Measurements from ENCODE around the gene ITPR2.

ITPR2 gene

GRCh38 chr12:26818636-26819035 is 14.4 kb downstream of the ITPR2 start:
- no peak for DNase-seq

DNA sequence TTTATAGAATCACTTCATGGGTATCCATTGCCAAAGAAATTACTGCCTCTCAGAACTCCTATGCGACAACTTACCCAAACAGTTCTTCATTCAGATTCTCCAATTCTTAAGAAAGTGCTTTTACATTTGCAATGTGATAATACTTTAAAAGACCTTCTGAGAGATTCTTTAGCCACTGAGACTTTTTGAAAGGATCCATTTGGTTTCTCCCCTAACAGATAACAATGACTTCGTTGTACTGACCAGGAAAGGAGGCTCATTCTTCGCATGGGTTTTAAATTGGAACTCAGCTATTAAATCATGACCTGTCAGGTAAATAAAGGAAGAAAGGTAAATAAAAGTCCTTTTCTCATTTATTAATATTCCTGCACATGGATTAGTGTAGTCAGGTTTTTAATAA is 14.8 kb downstream of the ITPR2 start:
- DNase-seq, result no peak

DNA sequence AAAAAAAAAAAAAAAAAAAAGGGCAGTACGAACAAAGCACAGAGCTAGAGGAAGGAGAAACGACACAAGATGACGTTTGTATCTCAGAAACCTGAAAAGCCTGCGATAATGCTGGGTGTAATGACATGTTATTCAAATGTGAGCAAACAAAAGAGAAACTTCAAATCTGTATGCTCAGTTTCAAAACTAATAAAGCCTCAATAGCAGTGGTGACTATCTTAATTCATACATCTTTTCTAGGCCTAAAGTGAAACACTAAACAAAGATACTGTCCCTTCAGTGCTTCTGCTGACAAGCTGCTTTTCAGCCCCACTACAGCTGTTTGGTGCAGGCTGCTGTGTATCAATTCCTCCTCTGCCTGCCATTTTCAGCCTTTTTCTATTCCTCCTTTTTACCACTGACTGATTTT is 15.8 kb downstream of the ITPR2 start:
- DNase-seq, result no peak

GRCh38 chr12:26813812-26814211 is 19.2 kb downstream of the ITPR2 start:
- no peak for DNase-seq

- DNase-seq, result peak in 1 of 2 experiments; percentile 29
These were observed 22.7 kb downstream of the ITPR2 start for GRCh38 chr12:26810330-26810729.

DNA sequence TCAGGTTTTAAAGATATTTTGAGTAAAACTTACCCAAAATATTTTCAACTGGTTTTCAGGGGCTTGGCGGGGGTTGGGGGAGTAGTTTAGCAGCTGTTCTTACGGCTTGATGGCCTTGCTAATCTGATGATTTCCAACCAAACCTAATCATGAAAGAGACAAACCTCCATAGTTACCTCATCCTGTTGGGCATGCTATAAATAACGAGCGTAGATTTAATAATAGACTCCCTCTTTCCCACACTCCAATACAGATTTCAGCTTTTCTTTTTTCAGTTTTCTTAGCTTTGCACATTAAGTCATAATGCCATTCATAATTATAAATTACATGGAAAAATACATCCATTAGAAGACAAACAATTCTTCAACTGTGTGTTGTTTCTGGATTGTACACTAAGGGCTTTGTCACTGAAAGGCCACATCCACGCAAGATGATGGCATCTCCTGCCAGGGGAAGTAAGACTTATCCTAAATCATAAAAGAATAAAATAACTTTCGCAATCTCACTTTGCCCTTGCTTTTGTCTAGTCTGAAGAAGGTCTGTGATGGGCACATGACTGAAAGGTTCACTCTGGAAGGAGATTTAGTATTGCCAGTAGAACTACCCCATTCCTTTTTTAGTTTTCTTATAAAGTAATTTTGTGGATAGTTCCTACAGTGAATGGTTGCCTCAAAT is 23.2 kb downstream of the ITPR2 start:
- DNase-seq, result no peak

GRCh38 chr12:26808766-26809476 is 24.1 kb downstream of the ITPR2 start:
- DNase-seq, result no peak

GRCh38 chr12:26807292-26807691 is 25.7 kb downstream of the ITPR2 start:
- no peak for DNase-seq

DNA sequence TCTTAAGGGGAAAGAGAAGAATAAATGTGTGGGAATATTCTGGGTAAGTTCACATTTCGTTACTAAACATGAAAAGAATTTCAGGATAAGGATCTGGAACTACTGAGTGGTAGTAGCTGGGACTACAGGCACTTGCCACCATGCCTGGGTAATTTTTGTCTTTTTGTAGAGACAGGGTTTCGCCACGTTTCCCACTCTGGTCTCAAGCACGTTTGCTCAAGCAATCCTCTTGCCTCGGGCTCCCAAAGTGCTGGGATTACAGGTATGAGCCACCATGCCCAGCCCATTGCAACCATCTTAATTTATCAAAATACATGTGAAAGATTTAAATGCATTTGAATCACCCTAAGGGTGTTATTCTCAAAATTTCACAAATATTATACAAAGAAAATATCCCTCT is 26.4 kb downstream of the ITPR2 start:
- no peak for DNase-seq

- DNase-seq, result no peak
These were observed 27.5 kb downstream of the ITPR2 start for GRCh38 chr12:26805401-26805971.

DNA sequence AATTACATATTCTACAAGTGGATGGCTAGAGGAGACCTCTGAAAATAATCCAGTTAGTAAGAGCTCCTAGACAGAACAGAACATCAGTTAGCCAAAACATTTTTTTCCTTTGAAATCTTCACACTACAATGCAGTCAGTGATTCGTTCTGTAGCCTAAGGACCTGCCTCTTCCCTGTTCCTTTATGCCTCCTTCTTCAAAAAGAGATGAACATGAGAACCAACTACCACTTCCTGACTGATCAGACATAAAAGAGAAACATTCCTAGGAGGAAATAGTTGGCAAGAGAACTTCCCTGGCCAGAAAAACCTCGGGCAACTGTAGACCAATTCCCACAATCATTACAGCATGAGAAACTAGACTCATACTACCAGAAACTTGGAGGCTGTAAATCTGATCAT is 29.4 kb downstream of the ITPR2 start:
- no peak for DNase-seq

DNA sequence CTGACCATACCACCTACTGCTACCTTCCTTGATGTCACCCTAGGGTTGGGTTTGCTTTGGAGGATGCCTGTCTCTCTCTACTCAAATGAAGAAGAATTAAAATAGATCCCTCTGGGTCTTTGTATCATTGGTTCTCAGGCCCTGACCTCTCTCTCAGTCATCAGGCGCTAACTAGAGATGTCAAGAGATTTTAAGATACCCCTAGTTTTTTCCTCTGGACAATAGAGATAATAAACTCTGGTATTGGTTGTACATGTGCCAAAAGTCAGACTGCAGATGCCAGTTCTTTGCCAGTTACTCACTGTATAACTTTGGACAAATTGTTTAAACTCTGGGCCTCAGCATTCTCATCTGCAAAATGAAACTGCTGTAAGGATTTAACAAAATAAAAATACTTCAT is 31.5 kb downstream of the ITPR2 start:
- DNase-seq, result no peak

DNA sequence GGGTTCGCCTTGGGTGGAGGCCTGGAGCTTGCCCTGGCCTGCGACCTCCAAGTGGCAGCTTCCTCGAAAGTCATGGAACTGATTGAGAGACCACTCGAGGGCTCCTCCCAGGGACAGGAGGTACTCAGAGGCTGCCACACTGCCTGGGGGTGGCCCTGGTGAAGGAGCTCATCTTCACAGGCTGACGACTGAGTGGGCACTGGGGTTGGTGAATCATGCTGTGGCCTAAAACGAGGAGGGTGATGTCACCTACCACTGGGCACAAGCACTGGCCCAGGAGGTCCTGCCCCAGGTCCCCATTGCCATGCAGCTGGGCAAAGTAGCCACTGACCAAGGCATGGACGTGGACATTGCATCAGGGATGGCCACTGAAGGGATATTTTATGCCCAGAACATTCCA is 32.1 kb downstream of the ITPR2 start:
- no peak for DNase-seq

- no peak for DNase-seq
These were observed 32.6 kb downstream of the ITPR2 start for GRCh38 chr12:26800347-26800746.

GRCh38 chr12:26799741-26800140 is 33.3 kb downstream of the ITPR2 start:
- no peak for DNase-seq

GRCh38 chr12:26798640-26799039 is 34.4 kb downstream of the ITPR2 start:
- no peak for DNase-seq

DNA sequence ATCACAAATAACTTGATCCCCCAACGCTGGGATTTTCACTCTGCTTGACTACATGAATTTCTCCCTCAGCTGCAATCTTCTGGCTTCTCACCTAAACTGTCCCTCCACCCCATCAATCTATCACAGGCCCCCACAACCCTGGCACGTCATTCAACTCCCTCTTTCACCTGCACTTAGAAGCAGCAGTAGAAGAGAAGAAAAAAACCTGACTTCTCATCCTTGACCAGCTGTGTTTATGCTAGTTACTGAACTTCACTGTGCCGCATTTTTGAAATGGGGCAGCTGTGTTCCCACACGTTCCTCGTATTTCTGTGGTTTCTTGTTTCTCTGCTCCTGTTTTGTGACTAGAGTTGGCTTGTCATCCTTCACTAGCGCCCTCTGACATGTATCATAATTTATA is 35.0 kb downstream of the ITPR2 start:
- DNase-seq, result no peak

DNA sequence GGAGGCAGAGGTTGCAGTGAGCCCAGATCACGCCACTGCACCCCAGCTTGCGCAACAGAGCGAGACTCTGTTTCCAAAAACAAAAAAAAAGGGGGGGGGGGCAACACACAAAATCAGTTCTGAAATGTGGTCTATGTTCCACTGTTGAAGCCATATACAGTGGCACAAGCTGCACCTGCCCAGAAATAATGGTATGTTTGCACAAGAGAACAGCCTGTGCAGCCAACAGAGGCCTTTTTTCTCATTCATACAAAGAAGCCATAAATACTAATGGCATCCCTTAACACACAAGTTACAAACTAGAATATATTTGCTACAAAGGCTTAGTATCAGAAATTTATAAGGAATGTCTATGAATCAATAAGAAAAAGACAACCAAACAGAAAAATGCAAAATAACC is 37.1 kb downstream of the ITPR2 start:
- no peak for DNase-seq

- no peak for DNase-seq
These were observed 41.6 kb downstream of the ITPR2 start for GRCh38 chr12:26791301-26791791.

GRCh38 chr12:26790645-26790994 is 42.4 kb downstream of the ITPR2 start:
- DNase-seq, result no peak

- no peak for DNase-seq
These were observed 43.0 kb downstream of the ITPR2 start for GRCh38 chr12:26789731-26790644.

- DNase-seq, result no peak
These were observed 46.0 kb downstream of the ITPR2 start for GRCh38 chr12:26786865-26787514.

DNA sequence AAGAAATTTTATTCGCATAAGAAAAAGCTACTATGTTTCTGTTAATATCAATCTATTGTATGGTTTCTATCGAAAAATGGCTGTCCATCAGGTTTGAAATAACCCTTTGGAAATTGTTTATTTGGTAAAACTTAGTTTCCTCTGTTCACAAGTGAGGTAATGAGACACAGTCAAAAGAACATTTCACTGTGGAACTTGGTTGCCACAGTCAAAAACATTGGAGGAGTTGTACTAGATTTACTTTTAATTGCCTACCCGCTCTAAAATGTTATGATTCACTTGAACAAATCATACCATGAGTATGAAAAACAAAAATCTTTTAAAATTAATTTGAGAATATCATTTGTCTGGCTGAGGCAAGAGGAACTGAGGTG is 46.5 kb downstream of the ITPR2 start:
- no peak for DNase-seq

All from NCI-H446 (cell line).